Mesodermal cell (in vitro differentiated cells): ENCODE data around the gene NUAK1.

Source experiments
- H3K27ac ChIP-seq: 2 replicates; pipeline ENCODE4 v1.7.0; 2013; ENCODE audit warnings: mild to moderate bottlenecking, low read depth, low read length, moderate library complexity; ENCODE audit not compliant: severe bottlenecking
- H3K36me3 ChIP-seq: 2 replicates; pipeline ENCODE4 v1.7.1; 2013; ENCODE audit warnings: mild to moderate bottlenecking, low read length, moderate library complexity; ENCODE audit not compliant: control insufficient read depth, insufficient read depth
- H3K4me1 ChIP-seq: one replicate; pipeline ENCODE4 v1.7.1; 2013; ENCODE audit warnings: mild to moderate bottlenecking, low read length; ENCODE audit not compliant: insufficient read depth, control insufficient read depth, poor library complexity, severe bottlenecking
- H3K4me3 ChIP-seq: 2 replicates; pipeline ENCODE4 v1.7.0; 2013; ENCODE audit warnings: low read length, control low read depth, mild to moderate bottlenecking; ENCODE audit not compliant: insufficient read depth, poor library complexity, severe bottlenecking; ENCODE audit errors: extremely low read depth
- H3K9me3 ChIP-seq: 2 replicates; pipeline ENCODE4 v1.7.1; 2013; ENCODE audit warnings: mild to moderate bottlenecking, low read length, moderate library complexity; ENCODE audit not compliant: control insufficient read depth
- WGBS, 2 experiments: methylation state at CpG; one replicate each; pipeline ENCODE4 v1.1.5; 2013; ENCODE audit warnings: missing lambda C conversion rate in 2 of 2; ENCODE audit not compliant: insufficient coverage in 2 of 2; 5-methylcytosine and 5-hydroxymethylcytosine counted together

Gene NUAK1

DNA sequence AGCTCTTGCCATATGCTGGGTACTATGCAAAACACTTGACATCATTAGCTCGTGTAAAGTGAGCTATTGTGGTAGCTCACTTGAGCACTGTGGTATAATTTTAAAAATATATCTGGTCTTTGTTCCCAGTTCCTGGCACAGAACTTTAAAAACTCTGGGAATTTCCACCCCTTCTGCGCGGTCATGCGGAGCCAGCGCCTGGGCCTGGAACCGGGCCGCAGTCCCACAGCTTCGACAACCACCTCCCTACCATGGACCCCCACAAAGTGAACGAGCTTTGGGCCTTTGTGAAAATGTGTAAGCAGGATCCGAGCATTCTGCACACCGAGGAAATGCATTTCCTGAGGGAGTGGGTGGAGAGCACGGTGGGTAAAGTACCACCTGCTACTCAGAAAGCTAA lies 123.1 kb downstream of the NUAK1 start:
- WGBS, 2 experiments: 80 to 100% methylated on average over 1 to 6 of the region's 12 CpGs
- Histone ChIP-seq H3K4me3 (no peak overlapping the region), H3K36me3 (no peaks in the 10 kb centered on the region), H3K4me1 (no peaks in the 10 kb centered on the region), H3K27ac (no peak overlapping the region), H3K9me3 (peaks cover 35% of the 10 kb centered on the region)

- H3K36me3 ChIP-seq: no peaks in the 10 kb centered on the region
- H3K27ac ChIP-seq: no peak overlapping the region
These were observed 124.8 kb downstream of the NUAK1 start for GRCh38 chr12:106013941-106014340.

More at GRCh38 chr12:106013941-106014340, 124.8 kb downstream of the NUAK1 start:
- peaks cover 19% of the 10 kb centered on the region for H3K9me3 ChIP-seq
- no peak overlapping the region for H3K4me3 ChIP-seq
- WGBS, 2 experiments: 92 to 100% methylated on average over 3 to 4 of the region's 4 CpGs
- no peaks in the 10 kb centered on the region for H3K4me1 ChIP-seq
